Measurements from ENCODE around the gene ALOX15B. TPM values are rescaled to one million over a fixed set of nuclear protein-coding genes. Genes with fewer than 3 reads are reported as not detected.

The ALOX15B gene
- total and polyA plus RNA-seq, 9 of the 15 experiments (the other 6 are each of a cell fraction or from before 2014, with no cell fraction given), result 0.04 TPM; not detected in 8

DNA sequence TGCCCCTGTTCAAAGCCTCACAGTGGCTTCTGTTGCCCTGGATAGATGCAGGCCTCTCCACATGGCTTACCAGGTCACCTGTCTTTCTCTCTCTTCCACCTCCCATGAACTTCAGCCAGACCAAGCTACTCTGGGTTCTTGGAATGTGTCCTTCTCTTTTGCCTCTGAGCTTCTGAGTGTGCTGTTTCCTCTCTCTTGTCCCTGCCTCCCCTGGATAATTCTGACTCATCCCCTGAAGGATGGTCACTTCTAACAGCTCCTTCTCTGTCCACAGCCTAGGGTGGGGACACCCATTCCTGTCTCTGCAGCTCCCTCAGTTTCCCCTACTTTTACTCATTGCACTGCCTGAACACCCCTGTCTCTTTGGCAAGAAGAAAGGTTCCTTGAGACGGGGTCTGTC, 33.5 kb upstream of the ALOX15B start:
- Histone ChIP-seq H3K4me1 (replicated peaks in 1 of 2; ENCODE audit: control insufficient read depth in 2 of 2, insufficient read depth in 2 of 2, low read length in 2 of 2) (peaks cover 0 to 19% of the 10 kb centered on the region in 2 experiments; a peak in 2 of 5 replicates), H3K79me2 (ENCODE audit: control insufficient read depth, insufficient read depth, low read length) (no peaks in the 10 kb centered on the region), H3K9me1 (ENCODE audit: control insufficient read depth, insufficient read depth, low read length) (no peaks in the 10 kb centered on the region), H3K36me3 (ENCODE audit: control insufficient read depth, insufficient read depth, low read length) (no peaks in the 10 kb centered on the region), H3K4me3 (no peak overlapping the region), H2AFZ (ENCODE audit: low read depth, low read length) (no peak overlapping the region), H3K4me2 (ENCODE audit: insufficient read depth, low read length) (no peak overlapping the region), H3K27me3 (ENCODE audit: control insufficient read depth in 2 of 2, insufficient read depth in 2 of 2, low read length in 2 of 2) (peaks cover 13 to 62% of the 10 kb centered on the region in 2 experiments; a peak in 4 of 5 replicates), H3K9me3 (replicated peaks; ENCODE audit: control insufficient read depth, insufficient read depth, low read depth, low read length) (no peaks in the 10 kb centered on the region), H4K20me1 (replicated peaks; ENCODE audit: control insufficient read depth, insufficient read depth, low read length) (no peaks in the 10 kb centered on the region), H3K9ac (ENCODE audit: insufficient read depth in 1 of 2, low read depth in 2 of 2, low read length in 2 of 2) (no peak overlapping the region), H3K27ac (ENCODE audit: extremely low read depth, low read depth, low read length) (no peak overlapping the region)
- POLR2A ChIA-PET, result interaction anchor here (0.6 kb wide), 1 partner anchor 384 kb away, joined by 4 read pairs; no protein-coding TSS in a partner anchor
- DNase-seq (ENCODE audit: extremely low read depth in 1 of 4, low spot score in 3 of 4), result no peak
- BruUV-seq (replicated peaks), result no TSS peak
- ATAC-seq, result no peak
- no peak for FAIRE-seq
- intact Hi-C loops (cut with micrococcal nuclease), result no loop called here
- 0% methylated on average over 1 of the region's 1 CpG for WGBS (ENCODE audit: insufficient coverage, low coverage, missing lambda C conversion rate)
- in situ Hi-C loops (cut with MboI), result loop anchor here (5.0 kb wide), 1 partner anchor 37 kb away; no protein-coding TSS in a partner anchor
- CTCF ChIA-PET (ENCODE audit: low intra/inter-chr PET ratio), result no interaction called here
- TF ChIP-seq ADNP (tag; IDR thresholded peaks at IDR 0.05) (no peak), DIDO1 (tag; IDR thresholded peaks at IDR 0.05; ENCODE audit: low read depth) (no peak), NONO (IDR thresholded peaks at IDR 0.05; ENCODE audit: low read depth in 2 of 2, low read length in 1 of 2) (no peak), PHF20 (IDR thresholded peaks at IDR 0.05; ENCODE audit: partially characterized antibody) (no peak), BRF1 (IDR thresholded peaks at IDR 0.05; ENCODE audit: borderline replicate concordance, extremely low read depth, insufficient read length) (no peak), TFAM (CRISPR knock-in tag; conservative IDR thresholded peaks at IDR 0.05) (no peak), BACH1 (tag; IDR thresholded peaks at IDR 0.05) (no peak), ZNF134 (CRISPR knock-in tag; conservative IDR thresholded peaks at IDR 0.05) (no peak), MYC (IDR thresholded peaks at IDR 0.05; ENCODE audit: low read depth, low read length) (no peak), MYC (CRISPR knock-in tag; IDR thresholded peaks at IDR 0.05; ENCODE audit: borderline replicate concordance, low read depth) (no peak), TAF15 (IDR thresholded peaks at IDR 0.05; ENCODE audit: low read depth, low read length) (no peak), ZNF12 (CRISPR knock-in tag; IDR thresholded peaks at IDR 0.05) (no peak)
- TF ChIP-seq, protein P1, sequence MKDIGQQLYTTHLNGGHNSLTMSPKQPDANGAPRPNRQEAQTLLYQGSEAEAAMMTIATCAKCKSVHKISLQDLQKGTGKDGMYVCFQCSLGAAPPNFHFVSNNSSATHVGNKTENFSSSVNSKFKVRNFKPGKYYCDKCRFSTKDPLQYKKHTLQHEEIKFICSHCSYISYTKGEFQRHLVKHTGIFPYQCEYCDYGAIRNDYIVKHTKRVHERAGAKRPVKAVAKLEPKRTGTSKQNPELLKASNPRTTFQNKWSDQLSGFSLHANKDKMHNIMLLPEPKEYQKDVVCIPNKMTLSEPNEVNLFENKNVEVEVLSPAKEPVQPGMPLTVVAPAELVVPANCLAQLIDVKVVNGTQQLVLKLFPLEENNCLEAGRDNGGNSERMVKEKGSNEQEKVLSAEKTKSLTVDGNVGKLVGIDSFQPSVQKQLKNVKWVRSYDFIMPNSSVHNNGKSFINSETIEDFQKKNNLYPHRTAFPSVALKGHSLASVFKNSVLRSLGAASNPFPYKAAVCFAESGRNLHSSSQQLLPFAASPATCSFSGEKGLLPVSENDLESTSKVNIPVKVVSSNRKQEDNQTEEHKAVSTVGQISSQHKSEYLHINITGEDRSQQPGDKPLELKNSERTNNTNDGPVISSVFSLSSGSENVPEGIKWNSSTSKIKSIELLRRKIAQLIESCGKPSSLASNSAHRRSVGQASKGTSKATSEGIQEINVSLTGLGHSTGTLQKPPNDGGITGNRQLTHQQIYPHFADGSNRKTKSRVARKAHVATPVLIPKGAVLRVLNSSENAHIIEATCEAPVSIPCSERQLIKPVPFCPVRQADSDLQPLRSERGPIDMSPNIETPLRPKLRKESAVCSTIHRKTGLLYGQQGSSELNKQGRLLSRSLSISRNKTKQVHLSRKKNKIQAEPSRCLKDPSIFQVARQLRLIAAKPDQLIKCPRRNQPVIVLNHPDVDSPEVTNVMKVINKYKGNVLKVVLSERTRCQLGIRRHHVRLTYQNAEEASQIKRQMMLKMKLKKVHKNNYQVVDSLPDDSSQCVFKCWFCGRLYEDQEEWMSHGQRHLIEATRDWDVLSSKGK (CRISPR knock-in tag; IDR thresholded peaks at IDR 0.05), result no peak
- TF ChIP-seq, protein P2, sequence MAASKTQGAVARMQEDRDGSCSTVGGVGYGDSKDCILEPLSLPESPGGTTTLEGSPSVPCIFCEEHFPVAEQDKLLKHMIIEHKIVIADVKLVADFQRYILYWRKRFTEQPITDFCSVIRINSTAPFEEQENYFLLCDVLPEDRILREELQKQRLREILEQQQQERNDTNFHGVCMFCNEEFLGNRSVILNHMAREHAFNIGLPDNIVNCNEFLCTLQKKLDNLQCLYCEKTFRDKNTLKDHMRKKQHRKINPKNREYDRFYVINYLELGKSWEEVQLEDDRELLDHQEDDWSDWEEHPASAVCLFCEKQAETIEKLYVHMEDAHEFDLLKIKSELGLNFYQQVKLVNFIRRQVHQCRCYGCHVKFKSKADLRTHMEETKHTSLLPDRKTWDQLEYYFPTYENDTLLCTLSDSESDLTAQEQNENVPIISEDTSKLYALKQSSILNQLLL (CRISPR knock-in tag; IDR thresholded peaks at IDR 0.05; ENCODE audit: borderline replicate concordance), result no peak
- TF ChIP-seq, protein P3, sequence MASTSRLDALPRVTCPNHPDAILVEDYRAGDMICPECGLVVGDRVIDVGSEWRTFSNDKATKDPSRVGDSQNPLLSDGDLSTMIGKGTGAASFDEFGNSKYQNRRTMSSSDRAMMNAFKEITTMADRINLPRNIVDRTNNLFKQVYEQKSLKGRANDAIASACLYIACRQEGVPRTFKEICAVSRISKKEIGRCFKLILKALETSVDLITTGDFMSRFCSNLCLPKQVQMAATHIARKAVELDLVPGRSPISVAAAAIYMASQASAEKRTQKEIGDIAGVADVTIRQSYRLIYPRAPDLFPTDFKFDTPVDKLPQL (IDR thresholded peaks at IDR 0.05; ENCODE audit: extremely low read depth, insufficient read length), result no peak
